Hematopoietic multipotent progenitor cell treated with erythropoietin and hydrocortisone succinate and interleukin-3 and kit ligand, for 4 days (in vitro differentiated cells): ENCODE results near the gene CDNF.
A peak's percentile ranks its signal among the peaks of the same experiment; 100 is the strongest.
"Not testable (repeated sequence)": the region's sequence is repeated elsewhere in the genome, so short reads cannot be mapped to it uniquely, and the experiment has no call there.

Experiments used
- DNase-seq: peaks from one replicate; pipeline ENCODE4 v3.0.0-alpha.2; 2015

CDNF gene

GRCh38 chr10:14837757-14838581, at the start of gene CDNF, which contains the start of the genes HSPA14 and MSANTD7:
CDNF (minus strand) TSS chr10:14838037; CDS start chr10:14837946, 91 bp downstream.
HSPA14 (plus strand) TSS chr10:14838306; CDS start chr10:14838403, 97 bp downstream.
MSANTD7 (plus strand) TSS chr10:14838306; CDS start chr10:14842285, 3,979 bp downstream.
- peak; percentile 100 for DNase-seq

- DNase-seq: peak; percentile 32
These were observed 46.2 kb upstream of the CDNF start for GRCh38 chr10:14884082-14884481.

- peak; percentile 30 for DNase-seq
These were observed 42.4 kb upstream of the CDNF start for GRCh38 chr10:14880229-14880628.

GRCh38 chr10:14879928-14880193, 42.0 kb upstream of the CDNF start:
- DNase-seq: peak; percentile 27

- DNase-seq: peak; percentile 61
These were observed 41.5 kb upstream of the CDNF start for GRCh38 chr10:14879124-14879927.

GRCh38 chr10:14878266-14879123, 40.7 kb upstream of the CDNF start, which contains the start of gene SUV39H2:
SUV39H2 (plus strand) TSS chr10:14878866; CDS start chr10:14878889, 23 bp downstream.
- DNase-seq: peak; percentile 98

- no peak for DNase-seq
These were observed 38.9 kb upstream of the CDNF start for GRCh38 chr10:14876764-14877163.

- no peak for DNase-seq
These were observed 38.1 kb upstream of the CDNF start for GRCh38 chr10:14875941-14876340.

GRCh38 chr10:14873090-14873760, 35.4 kb upstream of the CDNF start:
- peak; percentile 52 for DNase-seq

GRCh38 chr10:14864871-14865270, 27.0 kb upstream of the CDNF start:
- DNase-seq: not testable (repeated sequence)

GRCh38 chr10:14864466-14864865, 26.6 kb upstream of the CDNF start:
- not testable (repeated sequence) for DNase-seq

GRCh38 chr10:14860791-14861190, 23.0 kb upstream of the CDNF start:
- DNase-seq: no peak

GRCh38 chr10:14859775-14860174, 21.9 kb upstream of the CDNF start:
- DNase-seq: no peak

- no peak for DNase-seq
These were observed 21.2 kb upstream of the CDNF start for GRCh38 chr10:14859043-14859442.

GRCh38 chr10:14858338-14858960, 20.6 kb upstream of the CDNF start:
- DNase-seq: no peak

GRCh38 chr10:14855453-14855852, 17.6 kb upstream of the CDNF start:
- DNase-seq: no peak

- no peak for DNase-seq
These were observed 14.4 kb upstream of the CDNF start for GRCh38 chr10:14852236-14852635.

GRCh38 chr10:14844948-14845347, 7.1 kb upstream of the CDNF start:
- no peak for DNase-seq

- no peak for DNase-seq
These were observed 5.6 kb upstream of the CDNF start for GRCh38 chr10:14843327-14843988.

- DNase-seq: no peak
These were observed 2.3 kb upstream of the CDNF start for GRCh38 chr10:14840178-14840577.

GRCh38 chr10:14839305-14839695, 1.5 kb upstream of the CDNF start:
- peak; percentile 35 for DNase-seq
